DMS53 (cell line): ENCODE measurements around the gene FCGBP.
A peak's percentile ranks its signal among the peaks of the same experiment; 100 is the strongest.
"Not testable (repeated sequence)": the region's sequence is repeated elsewhere in the genome, so short reads cannot be mapped to it uniquely, and the experiment has no call there.

Experiments
- DNase-seq: peaks from one replicate; lab custom pipeline; 2025; lab: John Stamatoyannopoulos, UW

Gene FCGBP

GRCh38 chr19:39934584-39935363 is at the start of gene FCGBP:
Gene FCGBP, minus strand, starts transcription at chr19:39934634.
- peak; percentile 25 for DNase-seq

GRCh38 chr19:39983695-39984300 is 49.4 kb upstream of the FCGBP start:
- DNase-seq: no peak

GRCh38 chr19:39982883-39983282 is 48.4 kb upstream of the FCGBP start:
- no peak for DNase-seq

GRCh38 chr19:39974377-39975155 is 40.1 kb upstream of the FCGBP start:
- DNase-seq: no peak

GRCh38 chr19:39971380-39972035 is 37.1 kb upstream of the FCGBP start:
- peak; percentile 63 for DNase-seq

- peak; percentile 100 for DNase-seq
Observed at GRCh38 chr19:39970675-39971379, 36.4 kb upstream of the FCGBP start, which contains the start of gene PSMC4. Gene PSMC4, plus strand, starts transcription at chr19:39971165. Its CDS starts 38 bp downstream, at chr19:39971203.

- DNase-seq: peak; percentile 86
Observed at GRCh38 chr19:39970425-39970674, 35.9 kb upstream of the FCGBP start.

- DNase-seq: no peak
Observed at GRCh38 chr19:39969681-39970424, 35.4 kb upstream of the FCGBP start.

GRCh38 chr19:39969266-39969665 is 34.8 kb upstream of the FCGBP start:
- DNase-seq: no peak

GRCh38 chr19:39968789-39969188 is 34.4 kb upstream of the FCGBP start:
- DNase-seq: no peak

- no peak for DNase-seq
Observed at GRCh38 chr19:39967561-39967960, 33.1 kb upstream of the FCGBP start.

- no peak for DNase-seq
Observed at GRCh38 chr19:39966617-39967016, 32.2 kb upstream of the FCGBP start.

- no peak for DNase-seq
Observed at GRCh38 chr19:39963898-39964297, 29.5 kb upstream of the FCGBP start.

- DNase-seq: not testable (repeated sequence)
Observed at GRCh38 chr19:39959407-39959806, 25.0 kb upstream of the FCGBP start.

- not testable (repeated sequence) for DNase-seq
Observed at GRCh38 chr19:39958942-39959341, 24.5 kb upstream of the FCGBP start.

- not testable (repeated sequence) for DNase-seq
Observed at GRCh38 chr19:39957886-39958285, 23.5 kb upstream of the FCGBP start.

GRCh38 chr19:39953915-39954314 is 19.5 kb upstream of the FCGBP start:
- no peak for DNase-seq

- DNase-seq: peak; percentile 33
Observed at GRCh38 chr19:39951686-39952085, 17.3 kb upstream of the FCGBP start.

- DNase-seq: no peak
Observed at GRCh38 chr19:39951065-39951650, 16.7 kb upstream of the FCGBP start.

- DNase-seq: no peak
Observed at GRCh38 chr19:39949026-39949747, 14.8 kb upstream of the FCGBP start.
